Hepatocyte (in vitro differentiated cells): ENCODE results near the gene HAUS7. TPM values are rescaled to one million over a fixed set of nuclear protein-coding genes. Genes with fewer than 3 reads are reported as not detected.

Experiments
- DNase-seq: peaks from one replicate; pipeline ENCODE4 v3.0.0-alpha.2; 2016; ENCODE audit warnings: low spot score
- H2AFZ ChIP-seq: fragments of 200-600 bp; sonication (generic); 2 replicates; pipeline ENCODE4 v1.6.0; 2016; ENCODE audit warnings: antibody characterized with exemption, mild to moderate bottlenecking
- H3K27ac ChIP-seq: fragments of 200-600 bp; sonication (generic); 2 replicates; pipeline ENCODE4 v1.5.1; 2016; ENCODE audit warnings: mild to moderate bottlenecking
- H3K27me3 ChIP-seq: fragments of 200-600 bp; sonication (generic); 2 replicates; pipeline ENCODE4 v1.6.1; 2016
- H3K36me3 ChIP-seq: fragments of 200-600 bp; sonication (generic); replicated peaks from 2 replicates; pipeline ENCODE4 v1.5.1; 2016; ENCODE audit warnings: low read depth; ENCODE audit not compliant: insufficient read depth
- H3K4me1 ChIP-seq: fragments of 200-600 bp; sonication (generic); 2 replicates; pipeline ENCODE4 v1.5.1; 2016; ENCODE audit warnings: mild to moderate bottlenecking, moderate library complexity; ENCODE audit not compliant: insufficient read depth
- H3K4me2 ChIP-seq: fragments of 200-600 bp; sonication (generic); 2 replicates; pipeline ENCODE4 v1.6.0; 2016
- H3K4me3 ChIP-seq: fragments of 200-600 bp; sonication (generic); 2 replicates; pipeline ENCODE4 v1.5.1; 2016; ENCODE audit warnings: mild to moderate bottlenecking
- H3K79me2 ChIP-seq: fragments of 200-600 bp; sonication (generic); 2 replicates; pipeline ENCODE4 v1.6.0; 2017; ENCODE audit warnings: mild to moderate bottlenecking
- H3K9me2 ChIP-seq: fragments of 200-600 bp; sonication (generic); replicated peaks from 2 replicates; pipeline ENCODE4 v1.6.0; 2017; ENCODE audit warnings: mild to moderate bottlenecking; ENCODE audit not compliant: insufficient read depth
- H3K9me3 ChIP-seq: fragments of 200-600 bp; sonication (generic); 2 replicates; pipeline ENCODE4 v1.5.1; 2016; ENCODE audit warnings: low read depth, mild to moderate bottlenecking
- H4K20me1 ChIP-seq: fragments of 200-600 bp; sonication (generic); 2 replicates; pipeline ENCODE4 v1.6.0; 2016; ENCODE audit warnings: mild to moderate bottlenecking; ENCODE audit not compliant: insufficient read depth, poor library complexity, severe bottlenecking
- CTCF ChIP-seq: fragments of 200-600 bp; sonication (generic); IDR thresholded peaks from 2 replicates; pipeline ENCODE4 v1.5.1; 2016; ENCODE audit warnings: antibody characterized with exemption, mild to moderate bottlenecking; ENCODE audit not compliant: poor library complexity
- EZH2 ChIP-seq: fragments of 200-600 bp; sonication (generic); IDR thresholded peaks from 2 replicates; pipeline ENCODE4 v1.6.1; 2016; ENCODE audit warnings: antibody characterized with exemption, mild to moderate bottlenecking, borderline replicate concordance
- EZH2phosphoT487 ChIP-seq: fragments of 200-600 bp; sonication (generic); IDR thresholded peaks from one replicate; pipeline ENCODE4 v1.6.1; 2018; ENCODE audit warnings: antibody characterized with exemption, mild to moderate bottlenecking, low read depth, moderate library complexity; ENCODE audit not compliant: unreplicated experiment, severe bottlenecking
- WGBS: methylation state at CpG from one replicate; pipeline ENCODE4 v1.1.6; 2016; ENCODE audit warnings: low lambda C conversion rate; ENCODE audit errors: missing lambda C conversion rate; 5-methylcytosine and 5-hydroxymethylcytosine counted together
- polyA plus RNA-seq: library from polyadenylated mRNA; unstranded; fragments of >200 nt; fragmentation: Nextera tagmentation; extraction: Ambion mirVana; gene quantifications from 2 replicates; pipeline ENCODE4 v1.2.1, GENCODE V29; 2016
- total RNA-seq: library from RNA; depleted of rRNA; stranded (reverse); fragments of >200 nt; gene quantifications from 2 replicates; pipeline ENCODE4 v1.2.3, GENCODE V29; 2014

Gene HAUS7
- total and polyA plus RNA-seq, 2 experiments from 2014 or later, result 17.5 to 23.1 TPM

GRCh38 chrX:153408221-153408721, 62.1 kb downstream of the HAUS7 start:
- no peak for DNase-seq
- Histone ChIP-seq H3K9me3 (no peaks in the 10 kb centered on the region), H3K4me3 (no peak overlapping the region), H4K20me1 (no peaks in the 10 kb centered on the region), H3K27ac (no peak overlapping the region), H3K4me2 (no peak overlapping the region), H2AFZ (no peak overlapping the region), H3K4me1 (no peaks in the 10 kb centered on the region), H3K9me2 (no peaks in the 10 kb centered on the region), H3K79me2 (no peaks in the 10 kb centered on the region), H3K36me3 (no peaks in the 10 kb centered on the region), H3K27me3 (no peaks in the 10 kb centered on the region)
- TF ChIP-seq EZH2phosphoT487 (no peak), EZH2 (no peak), CTCF (no peak)
- WGBS, result 78% methylated on average over 10 of the region's 10 CpGs

- 56% methylated on average over 3 of the region's 3 CpGs for WGBS
- no peak for DNase-seq
Observed at GRCh38 chrX:153407736-153408135, 62.6 kb downstream of the HAUS7 start.

GRCh38 chrX:153406903-153407302, 63.5 kb downstream of the HAUS7 start:
- Histone ChIP-seq H3K9me3 (no peaks in the 10 kb centered on the region), H3K27ac (no peak overlapping the region), H3K36me3 (no peaks in the 10 kb centered on the region), H4K20me1 (no peaks in the 10 kb centered on the region), H3K4me1 (no peaks in the 10 kb centered on the region), H3K79me2 (no peaks in the 10 kb centered on the region), H3K27me3 (no peaks in the 10 kb centered on the region), H3K9me2 (no peaks in the 10 kb centered on the region), H3K4me3 (no peak overlapping the region), H3K4me2 (no peak overlapping the region), H2AFZ (no peak overlapping the region)
- TF ChIP-seq EZH2phosphoT487 (no peak), CTCF (no peak), EZH2 (no peak)
- no peak for DNase-seq
- 85% methylated on average over 7 of the region's 7 CpGs for WGBS

More at GRCh38 chrX:153407736-153408135, 62.6 kb downstream of the HAUS7 start:
- Histone ChIP-seq H3K4me2 (no peak overlapping the region), H3K36me3 (no peaks in the 10 kb centered on the region), H3K27ac (no peak overlapping the region), H3K4me3 (no peak overlapping the region), H3K27me3 (no peaks in the 10 kb centered on the region), H3K9me2 (no peaks in the 10 kb centered on the region), H2AFZ (no peak overlapping the region), H3K9me3 (no peaks in the 10 kb centered on the region), H4K20me1 (no peaks in the 10 kb centered on the region), H3K79me2 (no peaks in the 10 kb centered on the region), H3K4me1 (no peaks in the 10 kb centered on the region)
- TF ChIP-seq EZH2 (no peak), EZH2phosphoT487 (no peak), CTCF (no peak)

- Histone ChIP-seq H3K4me1 (no peaks in the 10 kb centered on the region), H2AFZ (no peak overlapping the region), H3K9me2 (no peaks in the 10 kb centered on the region), H3K4me3 (no peak overlapping the region), H3K79me2 (no peaks in the 10 kb centered on the region), H3K9me3 (no peaks in the 10 kb centered on the region), H3K27ac (no peak overlapping the region), H3K4me2 (no peak overlapping the region), H4K20me1 (no peaks in the 10 kb centered on the region), H3K27me3 (no peaks in the 10 kb centered on the region), H3K36me3 (no peaks in the 10 kb centered on the region)
- no peak for DNase-seq
- no peak for TF ChIP-seq EZH2phosphoT487
- TF ChIP-seq CTCF, result no peak
- TF ChIP-seq EZH2, result no peak
- 85% methylated on average over 9 of the region's 9 CpGs for WGBS
Observed at GRCh38 chrX:153406011-153406410, 64.4 kb downstream of the HAUS7 start.
